Gastrocnemius medialis (tissue), 4 donors: ENCODE measurements around the gene NTPCR. TPM values are rescaled to one million over a fixed set of nuclear protein-coding genes. Genes with fewer than 3 reads are reported as not detected.

Source experiments
- ATAC-seq, 2 donors: fragments of 150-250 bp; one replicate each; pipeline ENCODE4 v1.9.1; 2016
- DNase-seq, 2 donors: peaks; one replicate each; pipeline ENCODE4 v3.0.0-alpha.2; 2019
- H3K27ac ChIP-seq, 4 donors: fragments of 200-600 bp; sonication (generic); 1 replicate in 1 of 4; 2 replicates in 3 of 4; pipeline ENCODE4 v1.5.1; 2016 to 2018; ENCODE audit warnings: mild to moderate bottlenecking in 2 of 4, moderate library complexity in 1 of 4
- H3K27me3 ChIP-seq, 3 donors: fragments of 200-600 bp; sonication (generic) in 2 of 3; 1 replicate in 1 of 3; 2 replicates in 2 of 3; pipeline versions ENCODE4 v1.5.1 to v1.6.0; 2016 to 2019; ENCODE audit warnings: mild to moderate bottlenecking in 1 of 3, moderate library complexity in 1 of 3
- H3K36me3 ChIP-seq, 2 donors: fragments of 200-600 bp; sonication (generic) in 1 of 2; one replicate each; pipeline ENCODE4 v1.5.1; 2017 to 2018
- H3K4me1 ChIP-seq, 2 donors: fragments of 200-600 bp; sonication (generic) in 1 of 2; one replicate each; pipeline ENCODE4 v1.5.1; 2016 to 2017; ENCODE audit warnings: mild to moderate bottlenecking in 2 of 2
- H3K4me3 ChIP-seq, 4 donors: fragments of 200-600 bp; sonication (generic) in 3 of 4; 1 replicate in 1 of 4; 2 replicates in 3 of 4; pipeline ENCODE4 v1.5.1; 2016 to 2019; ENCODE audit warnings: mild to moderate bottlenecking in 2 of 4
- H3K9me3 ChIP-seq, 3 donors: fragments of 200-600 bp; sonication (generic) in 2 of 3; 1 replicate in 1 of 3; 2 replicates in 2 of 3; pipeline ENCODE4 v1.5.1; 2016 to 2019
- POLR2A ChIP-seq, 2 donors: fragments of 450-650 bp; IDR thresholded peaks; one replicate each; pipeline ENCODE4 v1.6.1; 2017; ENCODE audit warnings: antibody characterized with exemption in 2 of 2, mild to moderate bottlenecking in 2 of 2, moderate library complexity in 2 of 2
- in situ Hi-C, 4 donors: fragments of 200-750 bp; cut with MboI; loops; one replicate each; pipeline versions ENCODE4 v1.15.0 to v1.8.0; 2017; ENCODE audit warnings: low sequenced_read_pairs in 4 of 4
- intact Hi-C: fragments of 100-400 bp; cut with DNase I; formaldehyde crosslinking; loops from one replicate; pipeline ENCODE4 v1.15.1; 2023; ENCODE audit warnings: low total_unique reads
- total RNA-seq, 4 donors: library from RNA; depleted of rRNA; stranded (reverse); fragments of >200 nt; gene quantifications; one replicate each; pipeline versions ENCODE4 v1.1.0 to v1.2.3, GENCODE V29; 2016
- TF ChIP-seq, protein P1 (sequence below), 5 experiments: fragments of 450-650 bp in 3 of 5; fragments of 200-600 bp in 2 of 5; sonication (generic) in 2 of 5; IDR thresholded peaks in 4 of 5; conservative IDR thresholded peaks in 1 of 5; 1 replicate in 4 of 5; 2 replicates in 1 of 5; pipeline ENCODE4 v1.5.1; 2016 to 2019; ENCODE audit warnings: antibody characterized with exemption in 5 of 5, mild to moderate bottlenecking in 3 of 5, moderate library complexity in 3 of 5

The NTPCR gene
- total RNA-seq, 4 donors from 2014 or later: 20.5 to 33.7 (median 24.2) TPM

- intact Hi-C loops (loop anchor here (2.0 to 5.0 kb wide), 3 partner anchors 14 to 319 kb away; partner anchors contain the start of genes MAP10 and SIPA1L2), in situ Hi-C loops (loop anchor here in 2 of 4 donors (25.0 kb wide), 1 partner anchor 314 kb away; the partner anchor contains the start of gene SIPA1L2 (in 2 of the 2))
- Histone ChIP-seq H3K9me3 (no peaks in the 10 kb centered on the region), H3K4me1 (peaks cover 19 to 27% of the 10 kb centered on the region in 2 donors), H3K4me3 (peak overlapping the region; percentile 77 to 94 (median 88)), H3K27ac (peak overlapping the region; percentile 88 to 96 (median 92)), H3K36me3 (peaks cover 0 to under 1% of the 10 kb centered on the region in 2 donors), H3K27me3 (no peaks in the 10 kb centered on the region)
- no peak for TF ChIP-seq POLR2A (IDR thresholded peaks at IDR 0.05)
- TF ChIP-seq, protein P1, sequence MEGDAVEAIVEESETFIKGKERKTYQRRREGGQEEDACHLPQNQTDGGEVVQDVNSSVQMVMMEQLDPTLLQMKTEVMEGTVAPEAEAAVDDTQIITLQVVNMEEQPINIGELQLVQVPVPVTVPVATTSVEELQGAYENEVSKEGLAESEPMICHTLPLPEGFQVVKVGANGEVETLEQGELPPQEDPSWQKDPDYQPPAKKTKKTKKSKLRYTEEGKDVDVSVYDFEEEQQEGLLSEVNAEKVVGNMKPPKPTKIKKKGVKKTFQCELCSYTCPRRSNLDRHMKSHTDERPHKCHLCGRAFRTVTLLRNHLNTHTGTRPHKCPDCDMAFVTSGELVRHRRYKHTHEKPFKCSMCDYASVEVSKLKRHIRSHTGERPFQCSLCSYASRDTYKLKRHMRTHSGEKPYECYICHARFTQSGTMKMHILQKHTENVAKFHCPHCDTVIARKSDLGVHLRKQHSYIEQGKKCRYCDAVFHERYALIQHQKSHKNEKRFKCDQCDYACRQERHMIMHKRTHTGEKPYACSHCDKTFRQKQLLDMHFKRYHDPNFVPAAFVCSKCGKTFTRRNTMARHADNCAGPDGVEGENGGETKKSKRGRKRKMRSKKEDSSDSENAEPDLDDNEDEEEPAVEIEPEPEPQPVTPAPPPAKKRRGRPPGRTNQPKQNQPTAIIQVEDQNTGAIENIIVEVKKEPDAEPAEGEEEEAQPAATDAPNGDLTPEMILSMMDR (IDR thresholded peaks at IDR 0.05 in 4 of 5, conservative IDR thresholded peaks at IDR 0.05 in 1 of 5): no peak
- no peak for DNase-seq
- peak; percentile 15 to 43 for ATAC-seq
These were observed 769 bp downstream of the NTPCR start for GRCh38 chr1:232951180-232951579.

DNA sequence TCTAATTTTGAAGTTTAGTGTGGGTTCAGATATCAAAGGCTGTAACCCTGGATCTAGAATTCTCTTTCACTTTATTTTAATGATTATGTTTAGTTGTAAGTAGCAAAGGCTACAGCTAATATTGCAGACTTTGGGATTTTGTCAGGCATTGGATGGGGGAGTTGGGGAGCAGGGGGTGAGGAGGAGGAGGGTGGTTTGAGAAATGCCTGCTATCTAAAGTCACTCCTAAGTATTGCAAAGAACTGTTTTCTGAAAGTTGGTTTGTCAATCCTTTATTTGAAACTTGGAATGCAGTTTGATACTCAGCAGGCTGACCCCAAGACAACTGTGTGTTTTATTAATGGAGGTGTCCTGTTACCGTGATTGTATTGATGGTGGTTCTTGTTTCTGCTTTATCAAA lies 1.2 kb downstream of the NTPCR start:
- DNase-seq (no peak), ATAC-seq (no peak)
- TF ChIP-seq, protein P1 (IDR thresholded peaks at IDR 0.05 in 4 of 5, conservative IDR thresholded peaks at IDR 0.05 in 1 of 5): no peak
- no peak for TF ChIP-seq POLR2A (IDR thresholded peaks at IDR 0.05)
- intact Hi-C loops: loop anchor here (2.0 to 5.0 kb wide), 3 partner anchors 13 to 319 kb away; partner anchors contain the start of genes MAP10 and SIPA1L2
- in situ Hi-C loops: loop anchor here in 2 of 4 donors (25.0 kb wide), 1 partner anchor 314 kb away; the partner anchor contains the start of gene SIPA1L2 (in 2 of the 2)
- Histone ChIP-seq H3K36me3 (peaks cover 0 to 5% of the 10 kb centered on the region in 2 donors), H3K27me3 (no peaks in the 10 kb centered on the region), H3K27ac (peak overlapping the region; percentile 88 to 96 (median 92)), H3K4me1 (peaks cover 19 to 27% of the 10 kb centered on the region in 2 donors), H3K4me3 (peak overlapping the region; percentile 77 to 94 (median 88)), H3K9me3 (no peaks in the 10 kb centered on the region)

DNA sequence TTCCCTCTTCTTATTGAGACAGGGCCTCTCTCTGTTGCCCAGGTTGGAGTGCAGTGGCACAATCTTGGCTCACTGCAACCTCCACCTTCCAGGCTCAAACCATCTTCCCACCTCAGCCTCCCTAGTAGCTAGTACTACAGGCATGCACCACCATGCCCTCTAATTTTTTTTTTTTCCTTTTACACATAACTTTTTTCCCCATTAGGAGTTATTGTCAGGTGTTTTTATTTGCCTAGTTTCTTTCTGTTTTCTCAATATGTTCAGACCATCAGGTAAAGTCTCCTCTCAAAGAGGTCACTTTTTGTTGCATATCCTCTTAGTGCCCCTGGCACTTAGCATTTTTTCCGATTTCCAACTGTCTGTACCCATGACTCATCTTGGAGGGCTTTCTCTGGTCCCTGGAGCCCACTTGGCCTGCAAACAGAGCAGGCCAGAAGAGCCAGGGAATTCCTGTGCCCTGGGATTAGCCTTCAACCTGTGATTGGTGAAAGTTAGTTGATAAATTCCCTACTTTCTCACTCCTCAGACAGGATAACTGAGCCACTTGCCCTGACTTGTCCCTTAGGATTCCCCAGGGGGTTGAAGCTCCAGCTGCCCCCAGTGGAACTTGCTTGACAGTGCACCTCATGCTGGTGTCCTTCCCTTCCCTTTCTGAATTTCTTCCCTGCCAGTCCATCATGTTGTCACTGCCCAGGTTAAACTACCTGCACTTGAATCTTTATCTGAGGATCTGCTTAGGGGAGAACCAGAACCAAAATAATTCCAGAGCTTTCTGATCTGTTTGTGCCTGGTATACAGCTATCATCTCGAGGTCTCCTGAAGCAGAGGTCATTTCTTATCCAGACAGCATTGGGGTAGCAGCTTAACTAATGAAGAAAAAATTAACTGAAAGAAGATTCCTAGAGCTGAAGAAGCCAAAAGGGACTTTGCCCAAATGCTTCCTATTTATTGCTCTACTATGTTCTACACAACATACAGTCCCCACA lies 2.4 kb downstream of the NTPCR start:
- Histone ChIP-seq H3K4me1 (peaks cover 19 to 27% of the 10 kb centered on the region in 2 donors), H3K4me3 (no peak overlapping the region), H3K9me3 (no peaks in the 10 kb centered on the region), H3K36me3 (peaks cover 0 to 14% of the 10 kb centered on the region in 2 donors), H3K27ac (no peak overlapping the region), H3K27me3 (no peaks in the 10 kb centered on the region)
- in situ Hi-C loops: loop anchor here in 2 of 4 donors (25.0 kb wide), 1 partner anchor 316 kb away; the partner anchor contains the start of gene SIPA1L2 (in 2 of the 2)
- intact Hi-C loops: loop anchor here (5.0 kb wide), 2 partner anchors 146 to 321 kb away; partner anchors contain the start of genes MAP10 and SIPA1L2
- TF ChIP-seq, protein P1 (IDR thresholded peaks at IDR 0.05 in 4 of 5, conservative IDR thresholded peaks at IDR 0.05 in 1 of 5): peak; percentile 18 to 67 (median 55)
- no peak for TF ChIP-seq POLR2A (IDR thresholded peaks at IDR 0.05)
- DNase-seq: peak in 1 of 2 donors; percentile 37
- ATAC-seq: peak in 1 of 2 donors; percentile 26

DNA sequence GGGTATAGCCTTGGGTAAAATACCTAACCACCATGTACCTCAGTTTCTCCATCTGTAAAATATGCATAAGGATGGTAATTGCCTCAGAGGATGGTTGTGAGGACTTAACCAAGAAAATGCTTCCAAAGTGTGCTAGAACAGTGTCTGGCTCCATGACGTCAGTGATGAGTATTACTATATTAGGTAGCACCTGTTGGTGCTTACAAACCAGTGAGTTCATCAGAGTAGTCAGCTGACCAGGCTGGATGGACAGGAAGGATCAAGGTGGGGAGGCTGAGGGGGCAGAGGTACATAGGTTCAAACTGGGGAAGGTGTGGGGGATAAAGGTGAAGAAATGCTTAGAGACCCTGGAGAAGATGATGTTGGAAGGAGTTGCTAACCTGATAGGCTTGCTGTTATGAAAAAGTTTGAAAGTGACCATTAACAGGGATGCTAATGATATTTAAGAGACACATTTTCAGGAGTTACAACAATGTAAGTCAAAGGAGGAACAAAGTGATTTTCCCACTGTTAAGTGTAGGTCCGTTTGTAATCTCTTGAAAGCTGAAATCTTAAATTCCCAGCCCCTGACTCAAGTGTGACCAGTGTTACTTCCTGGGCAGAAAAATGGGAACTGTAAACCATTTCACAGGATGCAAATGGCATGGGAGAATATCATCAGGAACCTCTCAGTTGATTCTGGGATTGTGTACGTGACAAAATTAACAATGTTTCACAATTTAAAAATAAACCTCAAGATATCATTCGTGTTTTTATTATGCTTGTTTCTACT lies 4.4 kb downstream of the NTPCR start:
- ATAC-seq (no peak), DNase-seq (no peak)
- H3K4me1 ChIP-seq: peaks cover 17 to 25% of the 10 kb centered on the region in 2 donors
- no peak overlapping the region for H3K27ac ChIP-seq
- H3K4me3 ChIP-seq: no peak overlapping the region
- TF ChIP-seq, protein P1 (IDR thresholded peaks at IDR 0.05 in 4 of 5, conservative IDR thresholded peaks at IDR 0.05 in 1 of 5): no peak
- no peak for TF ChIP-seq POLR2A (IDR thresholded peaks at IDR 0.05)
- H3K9me3 ChIP-seq: no peaks in the 10 kb centered on the region
- peaks cover 0 to 20% of the 10 kb centered on the region in 2 donors for H3K36me3 ChIP-seq
- in situ Hi-C loops: loop anchor here in 2 of 4 donors (25.0 kb wide), 1 partner anchor 317 kb away; the partner anchor contains the start of gene SIPA1L2 (in 2 of the 2)
- intact Hi-C loops: loop anchor here (5.0 kb wide), 2 partner anchors 147 to 322 kb away; partner anchors contain the start of genes MAP10 and SIPA1L2
- H3K27me3 ChIP-seq: no peaks in the 10 kb centered on the region
